Prostate gland (tissue), 2 donors: ENCODE results near the gene ZNF276.

ENCODE experiments used
- POLR2A ChIP-seq: fragments of 450-650 bp; IDR thresholded peaks from one replicate; pipeline ENCODE4 v1.6.1; 2016; ENCODE audit warnings: antibody characterized with exemption, mild to moderate bottlenecking
- TF ChIP-seq, protein P1 (sequence below), 4 experiments: fragments of 200-600 bp in 2 of 4; fragments of 450-650 bp in 2 of 4; sonication (generic) in 2 of 4; IDR thresholded peaks; 1 replicate in 3 of 4; 2 replicates in 1 of 4; pipeline ENCODE4 v1.5.1; 2016 to 2019; ENCODE audit warnings: antibody characterized with exemption in 4 of 4, mild to moderate bottlenecking in 2 of 4, moderate library complexity in 2 of 4

GRCh38 chr16:89770367-89770766 lies 49.0 kb downstream of the ZNF276 start:
- TF ChIP-seq, protein P1, sequence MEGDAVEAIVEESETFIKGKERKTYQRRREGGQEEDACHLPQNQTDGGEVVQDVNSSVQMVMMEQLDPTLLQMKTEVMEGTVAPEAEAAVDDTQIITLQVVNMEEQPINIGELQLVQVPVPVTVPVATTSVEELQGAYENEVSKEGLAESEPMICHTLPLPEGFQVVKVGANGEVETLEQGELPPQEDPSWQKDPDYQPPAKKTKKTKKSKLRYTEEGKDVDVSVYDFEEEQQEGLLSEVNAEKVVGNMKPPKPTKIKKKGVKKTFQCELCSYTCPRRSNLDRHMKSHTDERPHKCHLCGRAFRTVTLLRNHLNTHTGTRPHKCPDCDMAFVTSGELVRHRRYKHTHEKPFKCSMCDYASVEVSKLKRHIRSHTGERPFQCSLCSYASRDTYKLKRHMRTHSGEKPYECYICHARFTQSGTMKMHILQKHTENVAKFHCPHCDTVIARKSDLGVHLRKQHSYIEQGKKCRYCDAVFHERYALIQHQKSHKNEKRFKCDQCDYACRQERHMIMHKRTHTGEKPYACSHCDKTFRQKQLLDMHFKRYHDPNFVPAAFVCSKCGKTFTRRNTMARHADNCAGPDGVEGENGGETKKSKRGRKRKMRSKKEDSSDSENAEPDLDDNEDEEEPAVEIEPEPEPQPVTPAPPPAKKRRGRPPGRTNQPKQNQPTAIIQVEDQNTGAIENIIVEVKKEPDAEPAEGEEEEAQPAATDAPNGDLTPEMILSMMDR (IDR thresholded peaks at IDR 0.05), result no peak
- TF ChIP-seq POLR2A, result no peak
